DND-41 (cell line): ENCODE results near the gene SHTN1.

ENCODE experiments used
- ATAC-seq: fragments of 200-7000 bp; cut with Tn5 transposase; 3 replicates; pipeline ENCODE4 v1.9.1; 2021; ENCODE audit warnings: low read depth; ENCODE audit not compliant: insufficient read depth
- DNase-seq: peaks from one replicate; pipeline ENCODE4 v3.0.0-alpha.2; 2020
- H2AFZ ChIP-seq: 2 replicates; pipeline ENCODE4 v1.6.0; 2012; ENCODE audit warnings: low read depth, low read length
- H3K27ac ChIP-seq: 2 replicates; pipeline ENCODE4 v1.5.1; 2012; ENCODE audit warnings: low read length, inconsistent platforms
- H3K27me3 ChIP-seq: fragments of 200-600 bp; sonication (generic); 2 replicates; pipeline ENCODE4 v1.6.0; 2012; ENCODE audit warnings: low read length, mild to moderate bottlenecking, inconsistent platforms; ENCODE audit not compliant: insufficient read depth, poor library complexity
- H3K36me3 ChIP-seq: 2 replicates; pipeline ENCODE4 v1.5.1; 2012; ENCODE audit warnings: low read length, inconsistent platforms; ENCODE audit not compliant: insufficient read depth
- H3K4me1 ChIP-seq: 2 replicates; pipeline ENCODE4 v1.5.1; 2012; ENCODE audit warnings: mild to moderate bottlenecking, low read length; ENCODE audit not compliant: insufficient read depth
- H3K4me2 ChIP-seq: 2 replicates; pipeline ENCODE4 v1.6.0; 2012; ENCODE audit warnings: mild to moderate bottlenecking, moderate library complexity, low read length, inconsistent platforms; ENCODE audit not compliant: insufficient read depth
- H3K4me3 ChIP-seq, 2 experiments: fragments of 200-600 bp in 1 of 2; shearing (Covaris generic) in 1 of 2; 2 replicates each; pipeline ENCODE4 v1.5.1; 2012 to 2016; ENCODE audit warnings: inconsistent platforms in 2 of 2, low read length in 2 of 2, mild to moderate bottlenecking in 2 of 2, low read depth in 1 of 2, moderate library complexity in 1 of 2
- H3K79me2 ChIP-seq: 2 replicates; pipeline ENCODE4 v1.6.0; 2012; ENCODE audit warnings: low read length, inconsistent platforms; ENCODE audit not compliant: insufficient read depth
- H3K9ac ChIP-seq: 2 replicates; pipeline ENCODE4 v1.6.0; 2012; ENCODE audit warnings: low read depth, mild to moderate bottlenecking, inconsistent platforms, low read length, moderate library complexity
- H3K9me3 ChIP-seq: 2 replicates; pipeline ENCODE4 v1.5.1; 2012; ENCODE audit warnings: low read length, moderate library complexity, mild to moderate bottlenecking, inconsistent platforms; ENCODE audit not compliant: insufficient read depth, severe bottlenecking
- H4K20me1 ChIP-seq: 2 replicates; pipeline ENCODE4 v1.6.0; 2012; ENCODE audit warnings: low read length; ENCODE audit not compliant: insufficient read depth
- CTCF ChIP-seq: IDR thresholded peaks from 2 replicates; pipeline ENCODE4 v1.5.1; 2012; ENCODE audit warnings: borderline replicate concordance, low read length, moderate library complexity, mild to moderate bottlenecking; ENCODE audit not compliant: poor library complexity, severe bottlenecking; ENCODE audit errors: extremely low read depth
- EZH2 ChIP-seq: IDR thresholded peaks from 3 replicates; pipeline ENCODE4 v1.6.1; 2012; ENCODE audit warnings: borderline replicate concordance, low read depth, mild to moderate bottlenecking, moderate library complexity, low read length, inconsistent platforms; ENCODE audit not compliant: severe bottlenecking

The SHTN1 gene

GRCh38 chr10:116912162-116912561 is 92.8 kb downstream of the SHTN1 start:
- Histone ChIP-seq H2AFZ (no peak overlapping the region), H4K20me1 (no peaks in the 10 kb centered on the region), H3K9ac (no peak overlapping the region), H3K27ac (no peak overlapping the region), H3K4me2 (no peak overlapping the region), H3K79me2 (no peaks in the 10 kb centered on the region), H3K9me3 (no peaks in the 10 kb centered on the region), H3K4me3 (no peak overlapping the region), H3K36me3 (no peaks in the 10 kb centered on the region), H3K27me3 (no peaks in the 10 kb centered on the region), H3K4me1 (no peaks in the 10 kb centered on the region)
- DNase-seq = no peak
- ATAC-seq = no peak
- TF ChIP-seq EZH2 (no peak), CTCF (no peak)

- H2AFZ ChIP-seq = no peak overlapping the region
- no peak overlapping the region for H3K9ac ChIP-seq
- ATAC-seq (no peak), DNase-seq (no peak)
- H4K20me1 ChIP-seq = no peaks in the 10 kb centered on the region
- H3K27ac ChIP-seq = no peak overlapping the region
- H3K27me3 ChIP-seq = no peaks in the 10 kb centered on the region
- H3K9me3 ChIP-seq = no peaks in the 10 kb centered on the region
- H3K79me2 ChIP-seq = no peaks in the 10 kb centered on the region
- H3K36me3 ChIP-seq = no peaks in the 10 kb centered on the region
- H3K4me1 ChIP-seq = no peaks in the 10 kb centered on the region
- H3K4me3 ChIP-seq = no peak overlapping the region
- TF ChIP-seq EZH2 = no peak
- no peak for TF ChIP-seq CTCF
- no peak overlapping the region for H3K4me2 ChIP-seq
Measured at GRCh38 chr10:116910910-116911309, 94.1 kb downstream of the SHTN1 start.

- Histone ChIP-seq H3K27me3 (no peaks in the 10 kb centered on the region), H3K36me3 (no peaks in the 10 kb centered on the region), H2AFZ (no peak overlapping the region), H3K9ac (no peak overlapping the region), H3K79me2 (no peaks in the 10 kb centered on the region), H3K4me3 (no peak overlapping the region), H3K9me3 (no peaks in the 10 kb centered on the region), H3K4me1 (no peaks in the 10 kb centered on the region), H4K20me1 (no peaks in the 10 kb centered on the region), H3K27ac (no peak overlapping the region), H3K4me2 (no peak overlapping the region)
- no peak for DNase-seq
- ATAC-seq = no peak
- no peak for TF ChIP-seq EZH2
- no peak for TF ChIP-seq CTCF
Measured at GRCh38 chr10:116909307-116909706, 95.7 kb downstream of the SHTN1 start.

- no peaks in the 10 kb centered on the region for H3K79me2 ChIP-seq
- TF ChIP-seq CTCF (no peak), EZH2 (no peak)
- no peak overlapping the region for H3K4me3 ChIP-seq
- no peaks in the 10 kb centered on the region for H3K4me1 ChIP-seq
- no peaks in the 10 kb centered on the region for H4K20me1 ChIP-seq
- H3K4me2 ChIP-seq = no peak overlapping the region
- ATAC-seq (no peak), DNase-seq (no peak)
- H3K9ac ChIP-seq = no peak overlapping the region
- H3K9me3 ChIP-seq = no peaks in the 10 kb centered on the region
- no peak overlapping the region for H3K27ac ChIP-seq
- H3K36me3 ChIP-seq = no peaks in the 10 kb centered on the region
- H2AFZ ChIP-seq = no peak overlapping the region
- H3K27me3 ChIP-seq = no peaks in the 10 kb centered on the region
Measured at GRCh38 chr10:116907245-116907987, 97.6 kb downstream of the SHTN1 start.
